Ascending aorta (tissue), 2 donors: ENCODE measurements around the gene SEC22C. TPM values are rescaled to one million over a fixed set of nuclear protein-coding genes. Genes with fewer than 3 reads are reported as not detected.

Experiments used
- DNase-seq, 2 donors: peaks; one replicate each; pipeline ENCODE4 v3.0.0-alpha.2; 2019; ENCODE audit warnings: low spot score in 2 of 2
- H3K27ac ChIP-seq, 2 donors: fragments of 200-600 bp; sonication (generic); one replicate each; pipeline ENCODE4 v1.5.1; 2016 to 2017; ENCODE audit warnings: mild to moderate bottlenecking in 1 of 2
- H3K27me3 ChIP-seq: fragments of 200-600 bp; sonication (generic); one replicate; pipeline ENCODE4 v1.5.1; 2017
- H3K36me3 ChIP-seq, 2 donors: fragments of 200-600 bp; sonication (generic); one replicate each; pipeline ENCODE4 v1.5.1; 2016
- H3K4me1 ChIP-seq, 2 donors: fragments of 200-600 bp; sonication (generic); one replicate each; pipeline ENCODE4 v1.5.1; 2016 to 2017; ENCODE audit warnings: mild to moderate bottlenecking in 1 of 2
- H3K4me3 ChIP-seq, 2 donors: fragments of 200-600 bp; sonication (generic); one replicate each; pipeline ENCODE4 v1.5.1; 2016 to 2017; ENCODE audit warnings: mild to moderate bottlenecking in 1 of 2
- H3K9me3 ChIP-seq, 2 donors: fragments of 200-600 bp; sonication (generic); one replicate each; pipeline ENCODE4 v1.5.1; 2016
- intact Hi-C: fragments of 100-400 bp; cut with DNase I; formaldehyde crosslinking; loops from one replicate; pipeline ENCODE4 v1.15.1; 2023
- total RNA-seq: library from RNA; depleted of rRNA; stranded (reverse); fragments of >200 nt; gene quantifications from one replicate; pipeline ENCODE4 v1.1.0, GENCODE V29; 2016
- TF ChIP-seq, protein P1 (sequence below), 3 experiments: fragments of 200-600 bp in 2 of 3; fragments of 450-650 bp in 1 of 3; sonication (generic) in 2 of 3; IDR thresholded peaks; one replicate each; pipeline ENCODE4 v1.5.1; 2016 to 2019; ENCODE audit warnings: antibody characterized with exemption in 3 of 3, mild to moderate bottlenecking in 1 of 3, moderate library complexity in 1 of 3

The SEC22C gene
- total RNA-seq, 1 donor from 2014 or later: 28.3 TPM

DNA sequence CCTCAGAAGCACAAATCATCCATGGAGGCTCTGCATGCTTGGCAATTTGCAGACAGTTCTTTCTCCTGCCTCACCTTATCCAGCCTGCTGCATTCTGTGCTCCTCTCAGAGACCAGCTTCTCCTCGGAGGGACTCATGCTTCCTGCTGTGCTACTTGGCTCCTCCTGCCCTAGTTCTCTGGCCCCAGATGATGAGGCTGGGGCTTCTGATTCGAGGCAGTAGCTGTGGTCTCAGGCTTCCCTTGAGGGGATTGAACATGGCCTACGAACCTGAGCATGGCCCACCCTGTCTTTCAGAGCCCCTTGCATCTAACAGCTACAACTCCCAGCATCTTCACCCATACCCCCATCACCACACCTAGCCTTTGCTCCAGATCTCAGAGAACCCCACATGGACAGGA is 72.7 kb downstream of the SEC22C start:
- Histone ChIP-seq H3K27ac (no peak overlapping the region), H3K4me1 (peaks cover 8 to 14% of the 10 kb centered on the region in 2 donors), H3K4me3 (no peak overlapping the region), H3K36me3 (no peaks in the 10 kb centered on the region), H3K9me3 (no peaks in the 10 kb centered on the region), H3K27me3 (no peaks in the 10 kb centered on the region)
- TF ChIP-seq, protein P1, sequence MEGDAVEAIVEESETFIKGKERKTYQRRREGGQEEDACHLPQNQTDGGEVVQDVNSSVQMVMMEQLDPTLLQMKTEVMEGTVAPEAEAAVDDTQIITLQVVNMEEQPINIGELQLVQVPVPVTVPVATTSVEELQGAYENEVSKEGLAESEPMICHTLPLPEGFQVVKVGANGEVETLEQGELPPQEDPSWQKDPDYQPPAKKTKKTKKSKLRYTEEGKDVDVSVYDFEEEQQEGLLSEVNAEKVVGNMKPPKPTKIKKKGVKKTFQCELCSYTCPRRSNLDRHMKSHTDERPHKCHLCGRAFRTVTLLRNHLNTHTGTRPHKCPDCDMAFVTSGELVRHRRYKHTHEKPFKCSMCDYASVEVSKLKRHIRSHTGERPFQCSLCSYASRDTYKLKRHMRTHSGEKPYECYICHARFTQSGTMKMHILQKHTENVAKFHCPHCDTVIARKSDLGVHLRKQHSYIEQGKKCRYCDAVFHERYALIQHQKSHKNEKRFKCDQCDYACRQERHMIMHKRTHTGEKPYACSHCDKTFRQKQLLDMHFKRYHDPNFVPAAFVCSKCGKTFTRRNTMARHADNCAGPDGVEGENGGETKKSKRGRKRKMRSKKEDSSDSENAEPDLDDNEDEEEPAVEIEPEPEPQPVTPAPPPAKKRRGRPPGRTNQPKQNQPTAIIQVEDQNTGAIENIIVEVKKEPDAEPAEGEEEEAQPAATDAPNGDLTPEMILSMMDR (IDR thresholded peaks at IDR 0.05): no peak
- intact Hi-C loops: no loop called here
- DNase-seq: peak in 1 of 2 donors; percentile 42

DNA sequence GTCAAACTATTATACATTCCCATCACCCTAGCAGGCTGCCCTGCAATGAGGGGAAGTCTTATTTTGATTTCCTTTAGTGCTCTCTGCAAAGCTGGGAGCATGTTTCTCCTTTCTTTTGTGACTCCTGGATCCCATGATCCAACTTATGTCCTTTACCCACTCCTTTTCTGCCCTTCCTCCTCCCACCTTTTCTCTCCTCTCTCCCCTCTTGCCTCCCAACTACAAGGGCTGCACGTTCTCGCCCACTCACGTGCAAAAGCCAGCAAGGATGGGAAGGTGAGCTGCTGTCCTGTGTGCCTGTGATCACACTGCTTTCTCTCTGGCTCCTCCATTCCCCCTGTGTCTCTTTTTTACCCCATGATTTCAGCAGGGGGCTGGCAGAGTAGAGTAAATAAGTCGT is 73.2 kb downstream of the SEC22C start:
- Histone ChIP-seq H3K4me1 (peaks cover 8 to 12% of the 10 kb centered on the region in 2 donors), H3K27me3 (no peaks in the 10 kb centered on the region), H3K27ac (no peak overlapping the region), H3K36me3 (no peaks in the 10 kb centered on the region), H3K9me3 (no peaks in the 10 kb centered on the region), H3K4me3 (no peak overlapping the region)
- peak in 1 of 2 donors; percentile 15 for DNase-seq
- intact Hi-C loops: no loop called here
- TF ChIP-seq, protein P1 (IDR thresholded peaks at IDR 0.05): no peak

DNA sequence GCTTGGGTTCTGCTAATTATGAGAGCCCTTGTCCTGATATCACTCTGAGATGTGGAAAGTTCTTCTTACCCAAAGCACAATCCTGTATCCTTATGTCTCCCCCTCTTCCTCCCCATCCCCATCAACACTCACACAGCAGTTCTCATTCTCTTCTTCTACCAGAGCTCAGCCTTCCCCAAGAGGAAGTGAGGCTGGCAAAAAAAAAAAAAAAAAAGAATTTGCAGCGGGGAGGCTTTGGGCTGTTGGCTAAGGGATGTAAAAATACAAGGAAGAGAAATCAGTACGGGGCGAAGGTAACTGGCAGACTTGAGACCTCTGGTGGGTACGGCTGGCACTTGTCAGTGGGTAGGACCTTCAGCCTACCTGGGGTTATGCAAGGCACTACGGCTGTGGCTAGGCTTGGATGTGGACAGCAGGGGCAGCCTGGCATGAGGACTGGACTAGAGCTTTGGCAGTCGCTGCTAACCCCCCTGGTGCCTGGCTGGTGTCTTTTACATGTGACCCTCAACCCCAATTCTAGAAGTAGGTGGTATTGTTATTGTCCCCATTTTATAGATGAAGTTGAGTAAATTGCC is 73.9 kb downstream of the SEC22C start:
- TF ChIP-seq, protein P1 (IDR thresholded peaks at IDR 0.05): no peak

DNA sequence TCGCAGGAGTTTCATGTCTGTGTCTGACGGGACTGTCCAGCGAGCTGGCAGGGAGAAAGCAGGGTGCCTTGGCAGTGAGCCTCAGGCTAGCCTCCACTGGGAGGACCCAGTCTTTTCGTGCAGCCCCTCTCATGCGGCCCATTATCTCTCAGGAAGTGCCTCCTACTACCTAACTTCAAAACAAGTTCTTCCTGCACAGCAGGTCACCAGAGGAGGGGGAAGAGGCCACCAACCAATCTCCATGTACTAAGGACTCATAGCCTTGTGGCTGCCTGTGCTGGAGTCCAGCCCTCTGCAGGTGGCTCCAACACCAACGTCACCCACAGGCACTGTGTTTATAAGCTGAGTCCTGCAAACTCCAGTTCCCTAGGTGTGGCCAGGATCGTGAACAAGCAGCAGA is 74.5 kb downstream of the SEC22C start:
- H3K36me3 ChIP-seq: no peaks in the 10 kb centered on the region
- peaks cover 0 to 5% of the 10 kb centered on the region in 2 donors for H3K4me1 ChIP-seq
- H3K9me3 ChIP-seq: no peaks in the 10 kb centered on the region
- H3K27ac ChIP-seq: no peak overlapping the region
- no peak overlapping the region for H3K4me3 ChIP-seq
- peak in 1 of 2 donors; percentile 53 for DNase-seq
- intact Hi-C loops: no loop called here
- TF ChIP-seq, protein P1 (IDR thresholded peaks at IDR 0.05): no peak
- no peaks in the 10 kb centered on the region for H3K27me3 ChIP-seq

More for the DNA sequence above, 73.9 kb downstream of the SEC22C start:
- Histone ChIP-seq H3K27ac (no peak overlapping the region), H3K27me3 (no peaks in the 10 kb centered on the region), H3K4me3 (no peak overlapping the region), H3K4me1 (peaks cover 3 to 5% of the 10 kb centered on the region in 2 donors), H3K36me3 (no peaks in the 10 kb centered on the region), H3K9me3 (no peaks in the 10 kb centered on the region)
- intact Hi-C loops: no loop called here
- peak in 1 of 2 donors; percentile 51 for DNase-seq

DNA sequence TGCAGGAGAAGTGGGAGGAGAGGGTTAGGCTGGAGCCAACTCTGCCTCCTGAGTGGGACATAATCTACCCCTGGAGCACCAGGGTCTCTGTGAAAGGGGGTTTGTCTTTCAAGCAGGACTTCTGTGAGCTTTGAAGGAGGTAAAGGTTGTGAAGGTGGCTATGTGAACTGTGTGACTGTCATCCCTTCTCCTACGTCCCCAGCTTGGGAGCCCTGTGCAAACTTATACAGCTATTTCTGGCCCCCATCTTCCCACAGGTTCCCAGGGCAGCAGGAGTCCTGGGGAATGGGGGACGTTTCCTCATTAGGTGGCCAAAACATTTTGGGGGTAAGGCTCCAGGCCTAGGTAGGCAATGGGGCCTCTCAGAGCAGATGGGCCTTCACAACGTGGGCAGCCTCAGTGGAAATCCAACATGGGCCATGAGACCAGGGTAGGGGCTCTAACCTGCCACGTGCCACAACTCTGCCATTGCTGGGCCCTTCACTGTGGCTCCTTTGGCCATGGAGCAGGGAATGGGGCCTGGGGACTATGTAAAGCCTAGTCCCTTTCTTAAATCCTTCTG is 75.8 kb downstream of the SEC22C start:
- no peak overlapping the region for H3K4me3 ChIP-seq
- H3K27ac ChIP-seq: no peak overlapping the region
- H3K27me3 ChIP-seq: no peaks in the 10 kb centered on the region
- no peaks in the 10 kb centered on the region for H3K9me3 ChIP-seq
- no peaks in the 10 kb centered on the region for H3K36me3 ChIP-seq
- TF ChIP-seq, protein P1 (IDR thresholded peaks at IDR 0.05): no peak
- DNase-seq: peak in 1 of 2 donors; percentile 41
- intact Hi-C loops: no loop called here
- peaks cover 2 to 6% of the 10 kb centered on the region in 2 donors for H3K4me1 ChIP-seq
